HepG2 (cell line): Measurements from ENCODE around the gene TEKT5. TPM values are rescaled to one million over a fixed set of nuclear protein-coding genes. Genes with fewer than 3 reads are reported as not detected.

ENCODE experiments used
- EHMT2 ChIP-seq: fragments of 200-600 bp; sonication (generic); IDR thresholded peaks from 2 replicates; pipeline ENCODE4 v1.7.0; 2017; ENCODE audit warnings: antibody characterized with exemption, low read depth, low read length, borderline replicate concordance
- GTF2F1 ChIP-seq: fragments of 150-350 bp; IDR thresholded peaks from 2 replicates; pipeline ENCODE4 v1.6.1; 2014; ENCODE audit warnings: low read length
- MIER2 ChIP-seq: IDR thresholded peaks from 2 replicates; pipeline ENCODE4 v1.6.1; 2016; ENCODE audit warnings: missing biosample characterization, missing genetic modification reagents
- NFE2L1 ChIP-seq: sonication (generic); formaldehyde crosslinking; IDR thresholded peaks from 2 replicates; pipeline ENCODE4 v1.4.0; 2020; ENCODE audit warnings: missing genetic modification reagents, mild to moderate bottlenecking, borderline replicate concordance
- TCF7 ChIP-seq: sonication (generic); IDR thresholded peaks from 2 replicates; pipeline ENCODE4 v1.6.1; 2016; ENCODE audit warnings: antibody characterized with exemption, low read depth
- THRA ChIP-seq: sonication (generic); formaldehyde crosslinking; IDR thresholded peaks from 2 replicates; pipeline ENCODE4 v1.4.0; 2020; ENCODE audit warnings: missing genetic modification reagents, borderline replicate concordance
- ZNF10 ChIP-seq: sonication (generic); formaldehyde crosslinking; IDR thresholded peaks from 2 replicates; pipeline ENCODE4 v1.4.0; 2020; ENCODE audit warnings: mild to moderate bottlenecking, low read depth, missing genetic modification reagents, borderline replicate concordance
- ZNF225 ChIP-seq: sonication (generic); formaldehyde crosslinking; IDR thresholded peaks from 2 replicates; pipeline ENCODE4 v1.4.0; 2020; ENCODE audit warnings: mild to moderate bottlenecking, missing genetic modification reagents
- ZNF280B ChIP-seq: sonication (generic); formaldehyde crosslinking; IDR thresholded peaks from 2 replicates; pipeline ENCODE4 v1.5.0; 2020; ENCODE audit warnings: missing genetic modification reagents, mild to moderate bottlenecking, borderline replicate concordance
- ZNF772 ChIP-seq: sonication (generic); formaldehyde crosslinking; IDR thresholded peaks from 2 replicates; pipeline ENCODE4 v1.5.0; 2020; ENCODE audit warnings: mild to moderate bottlenecking, missing genetic modification reagents
- ZSCAN12 ChIP-seq: sonication (generic); formaldehyde crosslinking; IDR thresholded peaks from 2 replicates; pipeline ENCODE4 v1.9.0; 2021; ENCODE audit warnings: mild to moderate bottlenecking, missing genetic modification reagents
- ZSCAN30 ChIP-seq: sonication (generic); formaldehyde crosslinking; IDR thresholded peaks from 2 replicates; pipeline ENCODE4 v1.5.0; 2020; ENCODE audit warnings: mild to moderate bottlenecking, missing genetic modification reagents
- polyA plus RNA-seq, 8 experiments: library from polyadenylated mRNA; depleted of rRNA in 3 of 8; stranded (reverse) in 7 of 8; unstranded in 1 of 8; fragments of >200 nt; fragmentation: Illumina TruSeq in 4 of 8; extraction: Trizol in 4 of 8; gene quantifications; 2 replicates each; pipeline versions ENCODE4 v1.2.1 to v1.2.3, GENCODE V29; 2011 to 2016; ENCODE audit warnings: low read depth in 4 of 8, missing spikeins in 1 of 8, mixed read lengths in 1 of 8; ENCODE audit not compliant: insufficient read depth in 1 of 8
- total RNA-seq, 5 experiments: library from RNA; depleted of rRNA; stranded (reverse); fragments of >200 nt; fragmentation: Illumina TruSeq; extraction: Trizol; gene quantifications; 2 replicates each; pipeline ENCODE4 v1.2.3, GENCODE V29; 2016; ENCODE audit warnings: low read depth in 1 of 5
- TF ChIP-seq, protein P1 (sequence below): sonication (generic); formaldehyde crosslinking; IDR thresholded peaks from 2 replicates; pipeline ENCODE4 v1.4.0; 2020; ENCODE audit warnings: missing genetic modification reagents
- TF ChIP-seq, protein P2 (sequence below): IDR thresholded peaks from 2 replicates; pipeline ENCODE4 v1.6.1; 2016; ENCODE audit warnings: missing biosample characterization, missing genetic modification reagents, low read depth
- TF ChIP-seq, protein P3 (sequence below): sonication (generic); formaldehyde crosslinking; IDR thresholded peaks from 2 replicates; pipeline ENCODE4 v1.5.0; 2020; ENCODE audit warnings: missing genetic modification reagents

Gene TEKT5
- total and polyA plus RNA-seq, 2 of the 13 experiments (the other 11 are each of a cell fraction or from before 2014, with no cell fraction given): 0.16 TPM; not detected in 1

- TF ChIP-seq ZNF10: no peak
- TF ChIP-seq THRA (CRISPR knock-in tag): peak; percentile 57; the same call in 1 of the 2 replicates
- TF ChIP-seq, protein P1, sequence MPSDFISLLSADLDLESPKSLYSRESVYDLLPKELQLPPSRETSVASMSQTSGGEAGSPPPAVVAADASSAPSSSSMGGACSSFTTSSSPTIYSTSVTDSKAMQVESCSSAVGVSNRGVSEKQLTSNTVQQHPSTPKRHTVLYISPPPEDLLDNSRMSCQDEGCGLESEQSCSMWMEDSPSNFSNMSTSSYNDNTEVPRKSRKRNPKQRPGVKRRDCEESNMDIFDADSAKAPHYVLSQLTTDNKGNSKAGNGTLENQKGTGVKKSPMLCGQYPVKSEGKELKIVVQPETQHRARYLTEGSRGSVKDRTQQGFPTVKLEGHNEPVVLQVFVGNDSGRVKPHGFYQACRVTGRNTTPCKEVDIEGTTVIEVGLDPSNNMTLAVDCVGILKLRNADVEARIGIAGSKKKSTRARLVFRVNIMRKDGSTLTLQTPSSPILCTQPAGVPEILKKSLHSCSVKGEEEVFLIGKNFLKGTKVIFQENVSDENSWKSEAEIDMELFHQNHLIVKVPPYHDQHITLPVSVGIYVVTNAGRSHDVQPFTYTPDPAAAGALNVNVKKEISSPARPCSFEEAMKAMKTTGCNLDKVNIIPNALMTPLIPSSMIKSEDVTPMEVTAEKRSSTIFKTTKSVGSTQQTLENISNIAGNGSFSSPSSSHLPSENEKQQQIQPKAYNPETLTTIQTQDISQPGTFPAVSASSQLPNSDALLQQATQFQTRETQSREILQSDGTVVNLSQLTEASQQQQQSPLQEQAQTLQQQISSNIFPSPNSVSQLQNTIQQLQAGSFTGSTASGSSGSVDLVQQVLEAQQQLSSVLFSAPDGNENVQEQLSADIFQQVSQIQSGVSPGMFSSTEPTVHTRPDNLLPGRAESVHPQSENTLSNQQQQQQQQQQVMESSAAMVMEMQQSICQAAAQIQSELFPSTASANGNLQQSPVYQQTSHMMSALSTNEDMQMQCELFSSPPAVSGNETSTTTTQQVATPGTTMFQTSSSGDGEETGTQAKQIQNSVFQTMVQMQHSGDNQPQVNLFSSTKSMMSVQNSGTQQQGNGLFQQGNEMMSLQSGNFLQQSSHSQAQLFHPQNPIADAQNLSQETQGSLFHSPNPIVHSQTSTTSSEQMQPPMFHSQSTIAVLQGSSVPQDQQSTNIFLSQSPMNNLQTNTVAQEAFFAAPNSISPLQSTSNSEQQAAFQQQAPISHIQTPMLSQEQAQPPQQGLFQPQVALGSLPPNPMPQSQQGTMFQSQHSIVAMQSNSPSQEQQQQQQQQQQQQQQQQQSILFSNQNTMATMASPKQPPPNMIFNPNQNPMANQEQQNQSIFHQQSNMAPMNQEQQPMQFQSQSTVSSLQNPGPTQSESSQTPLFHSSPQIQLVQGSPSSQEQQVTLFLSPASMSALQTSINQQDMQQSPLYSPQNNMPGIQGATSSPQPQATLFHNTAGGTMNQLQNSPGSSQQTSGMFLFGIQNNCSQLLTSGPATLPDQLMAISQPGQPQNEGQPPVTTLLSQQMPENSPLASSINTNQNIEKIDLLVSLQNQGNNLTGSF (CRISPR knock-in tag): no peak
- no peak for TF ChIP-seq GTF2F1
- no peak for TF ChIP-seq ZSCAN30 (CRISPR knock-in tag)
- no peak for TF ChIP-seq ZSCAN12 (CRISPR knock-in tag)
- TF ChIP-seq, protein P2, sequence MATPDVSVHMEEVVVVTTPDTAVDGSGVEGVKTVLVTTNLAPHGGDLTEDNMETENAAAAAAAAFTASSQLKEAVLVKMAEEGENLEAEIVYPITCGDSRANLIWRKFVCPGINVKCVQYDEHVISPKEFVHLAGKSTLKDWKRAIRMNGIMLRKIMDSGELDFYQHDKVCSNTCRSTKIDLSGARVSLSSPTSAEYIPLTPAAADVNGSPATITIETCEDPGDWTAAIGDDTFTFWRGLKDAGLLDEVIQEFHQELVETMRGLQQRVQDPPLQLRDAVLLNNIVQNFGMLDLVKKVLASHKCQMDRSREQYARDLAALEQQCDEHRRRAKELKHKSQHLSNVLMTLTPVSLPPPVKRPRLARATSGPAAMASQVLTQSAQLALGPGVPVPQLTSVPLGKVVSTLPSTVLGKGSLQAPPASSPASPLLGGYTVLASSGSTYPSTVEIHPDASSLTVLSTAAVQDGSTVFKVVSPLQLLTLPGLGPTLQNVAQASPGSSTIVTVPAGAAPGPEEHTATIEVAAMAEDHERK (CRISPR knock-in tag): no peak
- peak; percentile 54; the same call in 1 of the 2 replicates for TF ChIP-seq EHMT2
- TF ChIP-seq, protein P3, sequence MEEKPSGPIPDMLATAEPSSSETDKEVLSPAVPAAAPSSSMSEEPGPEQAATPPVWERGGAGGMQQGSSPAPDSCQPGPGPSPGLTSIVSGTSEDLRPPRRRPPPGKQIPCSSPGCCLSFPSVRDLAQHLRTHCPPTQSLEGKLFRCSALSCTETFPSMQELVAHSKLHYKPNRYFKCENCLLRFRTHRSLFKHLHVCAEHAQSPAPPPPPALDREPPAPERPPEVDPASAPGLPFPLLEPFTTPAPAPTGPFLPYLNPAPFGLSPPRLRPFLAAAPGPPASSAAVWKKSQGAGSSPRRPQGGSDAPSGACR (CRISPR knock-in tag): peak; percentile 77; the same call in 1 of the 2 replicates
- TF ChIP-seq NFE2L1 (CRISPR knock-in tag): no peak
- peak; percentile 63; the same call in 1 of the 2 replicates for TF ChIP-seq TCF7
- TF ChIP-seq MIER2: peak; percentile 5; the same call in 1 of the 2 replicates
- 0 out of 2 replicates have a peak, but pooled peaks have one; percentile 67 for TF ChIP-seq ZNF280B (CRISPR knock-in tag)
- TF ChIP-seq ZNF772 (CRISPR knock-in tag): peak; percentile 4
- no peak for TF ChIP-seq ZNF225
Measured at GRCh38 chr16:10616756-10617640, 77.7 kb downstream of the TEKT5 start (continued).
